GM12892 (cell line): ENCODE data around the gene GALNTL6.

Source experiments
- POLR2A ChIP-seq: IDR thresholded peaks from 2 replicates; pipeline ENCODE4 v1.6.1; 2011; ENCODE audit warnings: low read depth, low read length, control low read depth
- POLR2AphosphoS5 ChIP-seq: IDR thresholded peaks from 2 replicates; pipeline ENCODE4 v1.6.1; 2011; ENCODE audit warnings: low read depth, low read length, control low read depth
- TAF1 ChIP-seq: IDR thresholded peaks from 2 replicates; pipeline ENCODE4 v1.6.1; 2011; ENCODE audit warnings: low read depth, mild to moderate bottlenecking, control low read depth, low read length, borderline replicate concordance

GRCh38 chr4:172881645-172882044, 1068.4 kb downstream of the GALNTL6 start:
- no peak for TF ChIP-seq POLR2A
- TF ChIP-seq POLR2AphosphoS5: no peak
- TF ChIP-seq TAF1: no peak
